ENCODE measurements around the gene IRAK1BP1. TPM values are rescaled to one million over a fixed set of nuclear protein-coding genes. Genes with fewer than 3 reads are reported as not detected.

Gene IRAK1BP1
- total and polyA plus RNA-seq, 10 of the 15 experiments (the other 5 are each of a cell fraction or from before 2014, with no cell fraction given): 2.3 to 6.7 (median 3.9) TPM

- H3K9ac ChIP-seq (ENCODE audit: control insufficient read depth, insufficient read depth, low read length): no peak overlapping the region
- CTCF ChIA-PET: interaction anchor here (0.6 kb wide), 1 partner anchor 9 kb away, joined by 3 read pairs; no protein-coding TSS in a partner anchor
Observed at GRCh38 chr6:78841111-78841510, 26.2 kb upstream of the IRAK1BP1 start.

More at GRCh38 chr6:78841111-78841510, 26.2 kb upstream of the IRAK1BP1 start:
- no peaks in the 10 kb centered on the region for H3K9me3 ChIP-seq (replicated peaks; ENCODE audit: control insufficient read depth, insufficient read depth, low read length)
- no peak overlapping the region for H3K4me3 ChIP-seq
- H3K79me2 ChIP-seq (ENCODE audit: control insufficient read depth, insufficient read depth, low read length): no peaks in the 10 kb centered on the region
- no peak for FAIRE-seq
- no peak for DNase-seq (ENCODE audit: low read depth, low spot score)
- no peaks in the 10 kb centered on the region for H4K20me1 ChIP-seq (ENCODE audit: control insufficient read depth, insufficient read depth)
- POLR2A ChIA-PET: no interaction called here
- no peak overlapping the region for H3K27ac ChIP-seq (ENCODE audit: control insufficient read depth, insufficient read depth)
- in situ Hi-C loops (cut with MboI) (no loop called here), intact Hi-C loops (cut with micrococcal nuclease; ENCODE audit: unreplicated experiment) (no loop called here)
- TF ChIP-seq BACH1 (IDR thresholded peaks at IDR 0.05; ENCODE audit: borderline replicate concordance) (no peak), ZBTB11 (CRISPR knock-in tag; IDR thresholded peaks at IDR 0.05) (no peak), ZNF384 (IDR thresholded peaks at IDR 0.05; ENCODE audit: borderline replicate concordance, low read depth, low read length) (no peak)
- no peaks in the 10 kb centered on the region for H3K27me3 ChIP-seq (replicated peaks in 1 of 2; ENCODE audit: control insufficient read depth in 2 of 2, insufficient read depth in 2 of 2, low read length in 1 of 2)
- no peak overlapping the region for H3K4me2 ChIP-seq (ENCODE audit: control insufficient read depth, insufficient read depth)
- no peak overlapping the region for H2AFZ ChIP-seq (ENCODE audit: control insufficient read depth, low read depth, low read length)
- SMC1A ChIA-PET (ENCODE audit: uncharacterized antibody, unreplicated experiment): interaction anchor here (0.6 to 1.3 kb wide), 3 partner anchors 13 to 1371 kb away, joined by 3 read pairs; no protein-coding TSS in a partner anchor
- ATAC-seq: no peak
- RAD21 ChIA-PET (ENCODE audit: unreplicated experiment): no interaction called here
- no TSS peak for BruUV-seq (replicated peaks)
- H3K4me1 ChIP-seq (ENCODE audit: control insufficient read depth, insufficient read depth, low read length): no peaks in the 10 kb centered on the region
- no peaks in the 10 kb centered on the region for H3K36me3 ChIP-seq (ENCODE audit: control insufficient read depth in 2 of 2, insufficient read depth in 2 of 2, low read length in 1 of 2)
